ENCODE measurements around the gene KCNH1. TPM values are rescaled to one million over a fixed set of nuclear protein-coding genes. Genes with fewer than 3 reads are reported as not detected.

The KCNH1 gene
- total and polyA plus RNA-seq, 9 donors = 0.11 to 0.46 TPM; not detected in 7

DNA sequence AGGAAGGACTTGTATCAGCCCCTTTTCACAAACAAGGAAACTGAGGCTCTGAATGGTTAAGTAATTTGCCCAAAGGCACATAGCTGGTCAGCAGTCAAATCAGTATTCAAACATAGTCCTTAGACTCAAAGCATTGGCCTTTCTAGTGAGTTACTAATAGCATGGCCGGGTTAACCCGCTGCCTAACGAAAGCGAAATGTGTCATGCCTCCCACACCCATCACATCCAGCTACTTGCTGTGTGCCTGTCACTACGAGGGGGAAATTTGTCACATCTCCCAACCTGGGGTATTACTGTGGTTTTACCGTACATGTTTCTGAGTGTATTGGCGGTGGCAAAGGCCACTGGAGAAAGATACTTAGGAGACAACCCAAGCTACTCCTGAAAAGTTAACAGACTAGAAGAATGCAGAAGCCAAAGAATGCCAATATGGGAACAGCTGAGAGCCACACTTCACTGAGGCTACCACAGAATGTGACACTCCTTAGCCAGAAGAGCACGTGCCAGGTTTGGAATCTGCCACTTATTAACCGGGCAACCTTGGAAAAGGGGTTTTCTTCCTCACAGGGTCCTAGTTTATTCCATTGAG lies 363.5 kb downstream of the KCNH1 start:
- H3K27ac ChIP-seq = no peak overlapping the region
- DNase-seq = no peak
- no peaks in the 10 kb centered on the region for H3K4me1 ChIP-seq (ENCODE audit: insufficient read depth)
- H3K4me3 ChIP-seq = no peak overlapping the region
- TF ChIP-seq EP300 (IDR thresholded peaks at IDR 0.05) = no peak
- TF ChIP-seq POLR2A (IDR thresholded peaks at IDR 0.05) = no peak
- TF ChIP-seq, protein P1, sequence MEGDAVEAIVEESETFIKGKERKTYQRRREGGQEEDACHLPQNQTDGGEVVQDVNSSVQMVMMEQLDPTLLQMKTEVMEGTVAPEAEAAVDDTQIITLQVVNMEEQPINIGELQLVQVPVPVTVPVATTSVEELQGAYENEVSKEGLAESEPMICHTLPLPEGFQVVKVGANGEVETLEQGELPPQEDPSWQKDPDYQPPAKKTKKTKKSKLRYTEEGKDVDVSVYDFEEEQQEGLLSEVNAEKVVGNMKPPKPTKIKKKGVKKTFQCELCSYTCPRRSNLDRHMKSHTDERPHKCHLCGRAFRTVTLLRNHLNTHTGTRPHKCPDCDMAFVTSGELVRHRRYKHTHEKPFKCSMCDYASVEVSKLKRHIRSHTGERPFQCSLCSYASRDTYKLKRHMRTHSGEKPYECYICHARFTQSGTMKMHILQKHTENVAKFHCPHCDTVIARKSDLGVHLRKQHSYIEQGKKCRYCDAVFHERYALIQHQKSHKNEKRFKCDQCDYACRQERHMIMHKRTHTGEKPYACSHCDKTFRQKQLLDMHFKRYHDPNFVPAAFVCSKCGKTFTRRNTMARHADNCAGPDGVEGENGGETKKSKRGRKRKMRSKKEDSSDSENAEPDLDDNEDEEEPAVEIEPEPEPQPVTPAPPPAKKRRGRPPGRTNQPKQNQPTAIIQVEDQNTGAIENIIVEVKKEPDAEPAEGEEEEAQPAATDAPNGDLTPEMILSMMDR (IDR thresholded peaks at IDR 0.05) = no peak
- no peaks in the 10 kb centered on the region for H3K27me3 ChIP-seq
- H3K9me3 ChIP-seq = no peaks in the 10 kb centered on the region
- intact Hi-C loops (cut with DNase I) = no loop called here
- H3K36me3 ChIP-seq = no peaks in the 10 kb centered on the region
- 86 to 93% (median 88%) methylated on average over 9 of the region's 9 CpGs for WGBS, 3 donors

DNA sequence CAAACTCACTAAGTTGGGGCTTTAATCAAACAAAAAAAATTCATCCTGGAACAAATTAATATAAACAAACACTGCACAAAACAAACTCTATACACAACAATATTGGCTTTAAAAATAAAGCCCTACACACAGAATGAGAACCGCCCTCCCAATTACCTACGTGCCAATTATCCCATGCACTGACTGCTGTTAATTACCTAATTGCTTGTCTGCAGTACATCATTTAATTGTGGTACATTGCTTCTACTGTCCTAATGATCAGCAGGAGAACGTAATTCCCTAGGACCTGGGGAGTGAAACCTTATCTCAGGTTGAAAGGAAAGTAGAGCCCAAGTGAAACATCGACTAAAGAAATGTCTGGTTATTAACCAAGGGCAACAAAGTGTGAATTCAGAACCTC lies 364.5 kb downstream of the KCNH1 start:
- Histone ChIP-seq H3K4me3 (no peak overlapping the region), H3K4me1 (ENCODE audit: insufficient read depth) (no peaks in the 10 kb centered on the region), H3K36me3 (no peaks in the 10 kb centered on the region), H3K27ac (no peak overlapping the region), H3K9me3 (no peaks in the 10 kb centered on the region), H3K27me3 (no peaks in the 10 kb centered on the region)
- intact Hi-C loops (cut with DNase I) = no loop called here
- no peak for DNase-seq
- 23 to 40% (median 23%) methylated on average over 4 of the region's 4 CpGs for WGBS, 3 donors
- TF ChIP-seq EP300 (IDR thresholded peaks at IDR 0.05) (no peak), POLR2A (IDR thresholded peaks at IDR 0.05) (no peak)
- TF ChIP-seq, protein P1 (IDR thresholded peaks at IDR 0.05) = no peak

DNA sequence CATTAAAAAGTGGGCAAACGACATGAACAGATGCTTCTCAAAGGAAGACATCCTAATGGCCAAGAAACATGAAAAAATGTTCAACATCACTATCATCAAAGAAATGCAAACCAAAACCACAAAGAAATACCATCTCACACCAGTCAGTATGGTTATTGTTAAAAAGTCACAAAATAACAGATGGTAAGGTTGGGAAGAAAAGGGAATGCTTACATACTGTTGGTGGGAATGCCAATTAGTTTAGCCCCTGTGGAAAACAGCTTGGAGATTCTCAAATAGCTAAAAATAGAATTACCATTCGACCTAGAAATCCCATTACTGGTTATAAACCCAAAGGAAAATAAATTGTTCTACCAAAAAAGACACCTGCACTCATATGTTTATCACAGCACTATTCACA lies 369.4 kb downstream of the KCNH1 start:
- Histone ChIP-seq H3K4me3 (no peak overlapping the region), H3K9me3 (no peaks in the 10 kb centered on the region), H3K27ac (no peak overlapping the region), H3K36me3 (no peaks in the 10 kb centered on the region), H3K27me3 (no peaks in the 10 kb centered on the region), H3K4me1 (ENCODE audit: insufficient read depth) (no peaks in the 10 kb centered on the region)
- 27 to 44% (median 29%) methylated on average over 2 of the region's 2 CpGs for WGBS, 3 donors
- TF ChIP-seq, protein P1 (IDR thresholded peaks at IDR 0.05) = no peak
- TF ChIP-seq POLR2A (IDR thresholded peaks at IDR 0.05) (no peak), EP300 (IDR thresholded peaks at IDR 0.05) (no peak)
- DNase-seq = no peak
- intact Hi-C loops (cut with DNase I) = no loop called here

DNA sequence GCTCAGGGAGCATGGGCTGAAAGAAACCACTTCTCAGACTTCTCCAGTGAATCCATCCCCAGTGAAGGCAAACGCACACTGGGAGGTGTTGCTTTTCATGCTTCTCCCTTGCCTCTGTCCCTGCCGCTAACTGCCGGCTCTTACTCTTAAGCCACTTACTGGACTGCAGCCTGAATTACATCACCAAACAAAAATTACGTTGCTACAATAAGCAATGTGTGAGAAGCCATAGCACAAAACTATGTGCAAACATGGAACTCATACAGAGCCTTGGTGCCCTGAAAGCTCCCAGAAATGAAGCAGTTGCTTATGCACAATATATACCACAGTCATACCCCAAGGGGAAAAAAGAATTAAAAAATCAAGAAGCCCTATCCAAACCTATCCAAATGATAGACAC lies 375.2 kb downstream of the KCNH1 start:
- H3K27me3 ChIP-seq = no peaks in the 10 kb centered on the region
- H3K4me3 ChIP-seq = no peak overlapping the region
- H3K27ac ChIP-seq = no peak overlapping the region
- WGBS, 3 donors = 66 to 88% (median 71%) methylated on average over 4 of the region's 4 CpGs
- intact Hi-C loops (cut with DNase I) = no loop called here
- no peaks in the 10 kb centered on the region for H3K36me3 ChIP-seq
- TF ChIP-seq EP300 (IDR thresholded peaks at IDR 0.05) (no peak), POLR2A (IDR thresholded peaks at IDR 0.05) (no peak)
- no peaks in the 10 kb centered on the region for H3K4me1 ChIP-seq (ENCODE audit: insufficient read depth)
- no peaks in the 10 kb centered on the region for H3K9me3 ChIP-seq
- DNase-seq = no peak

DNA sequence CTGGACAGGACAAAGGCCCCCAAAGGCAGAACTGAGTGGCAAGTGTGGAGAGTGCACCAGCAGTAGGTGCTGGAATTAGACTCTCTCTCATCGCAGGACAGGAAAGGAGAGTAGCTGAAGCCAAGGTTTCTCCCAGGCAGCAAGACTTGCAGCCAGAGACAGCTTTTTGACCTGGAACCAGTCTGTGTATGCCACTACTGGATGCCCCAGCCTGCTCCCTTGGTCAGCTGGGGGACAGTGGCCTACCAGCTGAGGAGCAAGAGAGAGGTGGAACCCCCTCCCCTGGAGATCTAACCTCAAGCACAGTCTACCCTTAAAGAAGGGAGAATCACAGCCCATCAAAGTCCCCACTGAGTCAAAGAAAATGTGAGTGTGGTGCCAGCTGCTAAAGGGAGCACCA lies 375.7 kb downstream of the KCNH1 start:
- Histone ChIP-seq H3K36me3 (no peaks in the 10 kb centered on the region), H3K27me3 (no peaks in the 10 kb centered on the region), H3K4me1 (ENCODE audit: insufficient read depth) (no peaks in the 10 kb centered on the region), H3K27ac (no peak overlapping the region), H3K4me3 (no peak overlapping the region), H3K9me3 (no peaks in the 10 kb centered on the region)
- no peak for DNase-seq
- TF ChIP-seq, protein P1 (IDR thresholded peaks at IDR 0.05) = no peak
- TF ChIP-seq POLR2A (IDR thresholded peaks at IDR 0.05) (no peak), EP300 (IDR thresholded peaks at IDR 0.05) (no peak)
- intact Hi-C loops (cut with DNase I) = no loop called here
- WGBS, 3 donors = 83 to 100% (median 89%) methylated on average over 1 of the region's 1 CpG
